OCI-LY7 (cell line): ENCODE data around the gene STX8.

Experiments used
- CTCF ChIP-seq: fragments of 200-600 bp; sonication (generic); conservative IDR thresholded peaks from 2 replicates; pipeline ENCODE4 v1.5.1; 2014; ENCODE audit warnings: mild to moderate bottlenecking, antibody characterized with exemption, low read length, moderate library complexity, mixed read lengths
- EZH2phosphoT487 ChIP-seq: fragments of 200-600 bp; sonication (generic); IDR thresholded peaks from 2 replicates; pipeline ENCODE4 v1.6.1; 2018; ENCODE audit warnings: low read depth, borderline replicate concordance, mild to moderate bottlenecking, mixed run types, antibody characterized with exemption, low read length, moderate library complexity, mixed read lengths

GRCh38 chr17:9383826-9384225 lies 191.8 kb downstream of the STX8 start:
- no peak for TF ChIP-seq EZH2phosphoT487
- no peak for TF ChIP-seq CTCF
